Prostate gland (tissue), 2 donors: ENCODE results near the gene CCDC81. TPM values are rescaled to one million over a fixed set of nuclear protein-coding genes. Genes with fewer than 3 reads are reported as not detected.
A peak's percentile ranks its signal among the peaks of the same experiment; 100 is the strongest.

Experiments used
- DNase-seq: peaks from one replicate; pipeline ENCODE4 v3.0.0-alpha.2; 2019; ENCODE audit warnings: low spot score
- H3K27ac ChIP-seq, 2 donors: fragments of 200-600 bp; sonication (generic); 2 replicates each; pipeline ENCODE4 v1.5.1; 2017 to 2019
- H3K27me3 ChIP-seq: fragments of 200-600 bp; sonication (generic); replicated peaks from 2 replicates; pipeline ENCODE4 v1.5.1; 2019; ENCODE audit not compliant: insufficient read depth
- H3K36me3 ChIP-seq, 2 donors: fragments of 200-600 bp; sonication (generic); 1 replicate in 1 of 2; 2 replicates in 1 of 2; pipeline versions ENCODE4 v1.5.1 to v1.8.1; 2017 to 2019
- H3K4me1 ChIP-seq: fragments of 200-600 bp; sonication (generic); replicated peaks from 2 replicates; pipeline ENCODE4 v1.5.1; 2019
- H3K4me3 ChIP-seq, 2 donors: fragments of 200-600 bp; sonication (generic); 2 replicates each; pipeline ENCODE4 v1.5.1; 2017 to 2019
- H3K9me3 ChIP-seq: fragments of 200-600 bp; sonication (generic); 2 replicates; pipeline ENCODE4 v1.5.1; 2017
- POLR2A ChIP-seq: fragments of 450-650 bp; IDR thresholded peaks from one replicate; pipeline ENCODE4 v1.6.1; 2016; ENCODE audit warnings: antibody characterized with exemption, mild to moderate bottlenecking
- POLR2AphosphoS5 ChIP-seq: sonication (generic); formaldehyde crosslinking; IDR thresholded peaks from one replicate; pipeline ENCODE4 v1.6.1; 2017; ENCODE audit warnings: antibody characterized with exemption
- WGBS: methylation state at CpG from one replicate; pipeline ENCODE4 v1.1.5; 2018; 5-methylcytosine and 5-hydroxymethylcytosine counted together
- intact Hi-C: fragments of 100-400 bp; cut with DNase I; formaldehyde crosslinking; loops from one replicate; pipeline ENCODE4 v1.14.2; 2022
- total RNA-seq, 2 donors: library from RNA; depleted of rRNA; stranded (reverse); fragments of >200 nt; gene quantifications; one replicate each; pipeline ENCODE4 v1.1.0, GENCODE V29; 2016
- TF ChIP-seq, protein P1 (sequence below), 4 experiments: fragments of 200-600 bp in 2 of 4; fragments of 450-650 bp in 2 of 4; sonication (generic) in 2 of 4; IDR thresholded peaks; 1 replicate in 3 of 4; 2 replicates in 1 of 4; pipeline ENCODE4 v1.5.1; 2016 to 2019; ENCODE audit warnings: antibody characterized with exemption in 4 of 4, mild to moderate bottlenecking in 2 of 4, moderate library complexity in 2 of 4

Gene CCDC81
- total RNA-seq, 2 donors from 2014 or later, result 0.17 to 1.2 TPM

DNA sequence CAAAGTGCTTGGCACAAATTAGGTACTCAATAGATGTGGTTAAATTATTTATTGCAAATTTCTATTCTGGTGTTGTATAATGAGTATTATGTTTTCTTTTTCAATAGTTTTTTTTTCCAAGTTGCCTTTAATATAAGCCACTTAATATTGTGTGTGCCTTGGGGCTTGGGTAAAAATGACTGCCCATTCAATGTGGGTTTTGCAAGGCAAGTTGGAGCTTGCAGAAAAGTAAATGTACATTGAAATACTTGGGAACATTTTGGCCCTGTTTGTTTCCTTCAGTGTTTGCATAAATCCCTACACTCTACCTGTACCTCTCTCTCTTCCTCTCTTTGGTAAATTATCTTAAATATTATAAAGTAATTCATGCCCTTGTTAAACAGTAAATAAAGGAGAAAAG is 2.1 kb upstream of the CCDC81 start:
- no peaks in the 10 kb centered on the region for H3K36me3 ChIP-seq
- no peak overlapping the region for H3K4me3 ChIP-seq
- H3K27me3 ChIP-seq, result no peaks in the 10 kb centered on the region
- DNase-seq, result peak; percentile 16
- TF ChIP-seq POLR2A, result no peak
- TF ChIP-seq POLR2AphosphoS5, result no peak
- TF ChIP-seq, protein P1, sequence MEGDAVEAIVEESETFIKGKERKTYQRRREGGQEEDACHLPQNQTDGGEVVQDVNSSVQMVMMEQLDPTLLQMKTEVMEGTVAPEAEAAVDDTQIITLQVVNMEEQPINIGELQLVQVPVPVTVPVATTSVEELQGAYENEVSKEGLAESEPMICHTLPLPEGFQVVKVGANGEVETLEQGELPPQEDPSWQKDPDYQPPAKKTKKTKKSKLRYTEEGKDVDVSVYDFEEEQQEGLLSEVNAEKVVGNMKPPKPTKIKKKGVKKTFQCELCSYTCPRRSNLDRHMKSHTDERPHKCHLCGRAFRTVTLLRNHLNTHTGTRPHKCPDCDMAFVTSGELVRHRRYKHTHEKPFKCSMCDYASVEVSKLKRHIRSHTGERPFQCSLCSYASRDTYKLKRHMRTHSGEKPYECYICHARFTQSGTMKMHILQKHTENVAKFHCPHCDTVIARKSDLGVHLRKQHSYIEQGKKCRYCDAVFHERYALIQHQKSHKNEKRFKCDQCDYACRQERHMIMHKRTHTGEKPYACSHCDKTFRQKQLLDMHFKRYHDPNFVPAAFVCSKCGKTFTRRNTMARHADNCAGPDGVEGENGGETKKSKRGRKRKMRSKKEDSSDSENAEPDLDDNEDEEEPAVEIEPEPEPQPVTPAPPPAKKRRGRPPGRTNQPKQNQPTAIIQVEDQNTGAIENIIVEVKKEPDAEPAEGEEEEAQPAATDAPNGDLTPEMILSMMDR (IDR thresholded peaks at IDR 0.05), result no peak
- H3K4me1 ChIP-seq, result no peaks in the 10 kb centered on the region
- intact Hi-C loops, result no loop called here
- H3K27ac ChIP-seq, result no peak overlapping the region
- no peaks in the 10 kb centered on the region for H3K9me3 ChIP-seq

DNA sequence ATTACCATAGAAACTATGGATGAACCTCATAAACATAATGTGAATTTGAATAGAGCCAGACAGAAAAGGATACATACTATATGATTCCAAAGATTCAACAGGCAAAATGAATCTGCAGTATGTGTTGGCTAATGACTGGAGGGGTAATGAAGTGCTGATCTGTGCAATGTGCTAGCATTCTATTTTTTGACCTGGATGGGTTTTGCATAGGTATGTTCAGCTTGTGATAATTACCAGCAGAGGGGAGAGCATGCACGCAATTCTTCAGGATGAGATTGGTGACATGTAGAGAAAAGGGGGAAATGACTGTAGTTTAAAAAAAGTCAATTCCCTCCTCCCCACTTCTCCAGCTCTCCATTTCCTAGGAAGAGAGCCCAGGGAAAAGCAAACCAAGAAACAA is 618 bp upstream of the CCDC81 start:
- 75% methylated on average over 1 of the region's 1 CpG for WGBS
- H3K36me3 ChIP-seq, result no peaks in the 10 kb centered on the region
- no peak overlapping the region for H3K4me3 ChIP-seq
- H3K27me3 ChIP-seq, result no peaks in the 10 kb centered on the region
- H3K27ac ChIP-seq, result no peak overlapping the region
- TF ChIP-seq, protein P1 (IDR thresholded peaks at IDR 0.05), result no peak
- no peak for TF ChIP-seq POLR2A
- TF ChIP-seq POLR2AphosphoS5, result no peak
- intact Hi-C loops, result no loop called here
- H3K4me1 ChIP-seq, result no peaks in the 10 kb centered on the region
- no peak for DNase-seq
- no peaks in the 10 kb centered on the region for H3K9me3 ChIP-seq

DNA sequence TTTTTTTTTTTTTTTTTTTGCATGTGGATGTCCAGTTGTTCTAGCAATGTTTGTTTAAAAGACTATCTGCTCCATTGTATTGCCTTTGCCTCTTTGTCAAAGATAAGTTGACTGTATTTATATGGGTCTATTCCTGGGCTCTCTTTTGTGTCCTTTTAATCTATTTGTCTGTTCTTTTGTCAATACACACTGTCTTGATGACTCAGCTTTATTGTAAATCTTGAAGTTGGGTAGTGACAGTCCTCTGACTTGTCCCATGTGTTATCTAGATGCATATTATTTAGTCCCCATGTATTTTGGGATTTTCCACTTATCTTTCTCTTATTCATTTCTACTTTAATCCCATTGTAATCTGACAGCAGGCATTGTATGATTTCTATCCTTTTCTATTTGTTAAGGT is 3.3 kb downstream of the CCDC81 start:
- TF ChIP-seq, protein P1 (IDR thresholded peaks at IDR 0.05), result no peak
- no peak for TF ChIP-seq POLR2A
- no peak for TF ChIP-seq POLR2AphosphoS5

DNA sequence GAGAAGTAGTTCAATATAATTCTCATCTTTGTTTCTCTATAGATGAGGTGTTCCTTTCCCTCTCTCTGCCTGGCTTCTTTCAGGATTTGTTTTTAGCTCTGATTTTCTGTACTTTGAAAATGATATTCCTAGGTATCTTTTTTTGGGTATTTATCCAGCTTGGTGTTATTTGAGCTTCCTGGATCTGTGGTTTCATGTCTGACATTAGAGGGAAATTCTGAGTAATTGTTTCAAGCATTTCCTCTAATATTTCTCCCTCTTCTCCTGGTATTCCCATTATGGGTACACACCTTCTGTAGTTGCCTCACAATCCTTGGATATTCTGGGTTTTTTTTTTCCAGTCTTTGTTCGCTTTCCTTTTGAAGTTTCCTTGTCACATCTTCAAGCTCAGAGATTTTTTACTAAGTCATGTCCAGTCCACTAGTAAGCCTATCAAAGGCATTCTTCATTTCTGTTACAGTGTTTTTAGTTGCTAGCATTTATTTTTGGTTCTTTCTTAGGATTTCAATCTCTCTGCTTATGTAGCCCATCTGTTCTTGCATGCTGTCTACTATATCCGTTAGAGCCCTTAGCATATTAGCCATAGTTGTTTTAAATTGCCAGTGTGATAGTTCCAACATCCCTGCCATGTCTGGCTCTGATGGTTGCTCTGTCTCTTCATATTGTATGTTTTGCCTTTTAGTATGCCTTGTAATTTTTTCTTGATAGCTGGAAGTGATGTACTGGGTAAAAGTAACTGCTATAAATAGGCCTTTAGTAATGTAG is 5.8 kb downstream of the CCDC81 start:
- Histone ChIP-seq H3K4me1 (no peaks in the 10 kb centered on the region), H3K27me3 (no peaks in the 10 kb centered on the region), H3K36me3 (no peaks in the 10 kb centered on the region), H3K27ac (no peak overlapping the region), H3K9me3 (no peaks in the 10 kb centered on the region), H3K4me3 (no peak overlapping the region)
- TF ChIP-seq POLR2AphosphoS5, result no peak
- TF ChIP-seq, protein P1 (IDR thresholded peaks at IDR 0.05), result no peak
- no peak for TF ChIP-seq POLR2A
- no peak for DNase-seq
- 98% methylated on average over 2 of the region's 2 CpGs for WGBS
- intact Hi-C loops, result no loop called here

More for the DNA sequence above, 3.3 kb downstream of the CCDC81 start:
- intact Hi-C loops, result no loop called here
- Histone ChIP-seq H3K27ac (no peak overlapping the region), H3K4me1 (no peaks in the 10 kb centered on the region), H3K36me3 (no peaks in the 10 kb centered on the region), H3K4me3 (no peak overlapping the region), H3K27me3 (no peaks in the 10 kb centered on the region), H3K9me3 (no peaks in the 10 kb centered on the region)
- DNase-seq, result no peak
